HEK293 (cell line): ENCODE results near the gene MED16.

Source experiments
- HOXA7 ChIP-seq: sonication (generic); formaldehyde crosslinking; IDR thresholded peaks from 2 replicates; pipeline ENCODE4 v1.8.1; 2022; ENCODE audit warnings: missing genetic modification reagents, borderline replicate concordance
- IKZF3 ChIP-seq: fragments of 450-650 bp; IDR thresholded peaks from 2 replicates; pipeline ENCODE4 v1.5.0; 2018; ENCODE audit warnings: missing biosample characterization, mild to moderate bottlenecking, missing genetic modification characterization, moderate library complexity
- KLF7 ChIP-seq: fragments of 450-650 bp; formaldehyde crosslinking; IDR thresholded peaks from 2 replicates; pipeline ENCODE4 v1.5.1; 2016; ENCODE audit warnings: missing biosample characterization, missing genetic modification characterization, borderline replicate concordance
- OVOL3 ChIP-seq: fragments of 450-650 bp; formaldehyde crosslinking; IDR thresholded peaks from 2 replicates; pipeline ENCODE4 v1.5.1; 2016; ENCODE audit warnings: missing biosample characterization, missing genetic modification characterization
- PRDM4 ChIP-seq: fragments of 450-650 bp; formaldehyde crosslinking; IDR thresholded peaks from 2 replicates; pipeline ENCODE4 v1.5.1; 2017; ENCODE audit warnings: missing biosample characterization, missing genetic modification characterization
- REST ChIP-seq: fragments of 450-650 bp; formaldehyde crosslinking; IDR thresholded peaks from 2 replicates; pipeline ENCODE4 v1.5.1; 2016; ENCODE audit warnings: missing biosample characterization, missing genetic modification characterization
- SALL2 ChIP-seq: fragments of 450-650 bp; formaldehyde crosslinking; IDR thresholded peaks from 2 replicates; pipeline ENCODE4 v1.5.0; 2017; ENCODE audit warnings: missing biosample characterization, mild to moderate bottlenecking, missing genetic modification characterization, borderline replicate concordance
- ZBTB48 ChIP-seq: fragments of 450-650 bp; formaldehyde crosslinking; IDR thresholded peaks from 2 replicates; pipeline ENCODE4 v1.5.1; 2016; ENCODE audit warnings: missing biosample characterization, missing genetic modification characterization
- ZFP69B ChIP-seq: fragments of 450-650 bp; formaldehyde crosslinking; IDR thresholded peaks from 2 replicates; pipeline ENCODE4 v1.5.1; 2016; ENCODE audit warnings: missing biosample characterization, missing genetic modification characterization
- ZNF114 ChIP-seq: fragments of 450-650 bp; formaldehyde crosslinking; IDR thresholded peaks from 2 replicates; pipeline ENCODE4 v1.5.0; 2017; ENCODE audit warnings: missing biosample characterization, missing genetic modification characterization
- ZNF138 ChIP-seq: fragments of 450-650 bp; formaldehyde crosslinking; IDR thresholded peaks from 2 replicates; pipeline ENCODE4 v1.5.1; 2016; ENCODE audit warnings: missing biosample characterization, missing genetic modification characterization, borderline replicate concordance
- ZNF16 ChIP-seq: fragments of 450-650 bp; formaldehyde crosslinking; IDR thresholded peaks from 2 replicates; pipeline ENCODE4 v1.5.1; 2016; ENCODE audit warnings: low read depth, missing biosample characterization, missing genetic modification characterization
- ZNF18 ChIP-seq: fragments of 450-650 bp; formaldehyde crosslinking; IDR thresholded peaks from 2 replicates; pipeline ENCODE4 v1.5.1; 2016; ENCODE audit warnings: missing biosample characterization, missing genetic modification characterization
- ZNF221 ChIP-seq: fragments of 450-650 bp; formaldehyde crosslinking; IDR thresholded peaks from 2 replicates; pipeline ENCODE4 v1.5.1; 2017; ENCODE audit warnings: missing biosample characterization, missing genetic modification characterization, borderline replicate concordance
- ZNF239 ChIP-seq: fragments of 450-650 bp; formaldehyde crosslinking; IDR thresholded peaks from 2 replicates; pipeline ENCODE4 v1.5.1; 2016; ENCODE audit warnings: missing biosample characterization, missing genetic modification characterization
- ZNF266 ChIP-seq: fragments of 450-650 bp; formaldehyde crosslinking; IDR thresholded peaks from 2 replicates; pipeline ENCODE4 v1.5.1; 2016; ENCODE audit warnings: missing biosample characterization, missing genetic modification characterization, low read depth
- ZNF274 ChIP-seq, 2 experiments: fragments of 200-500 bp in 1 of 2; fragments of 450-650 bp in 1 of 2; sonication (Bioruptor generic) in 1 of 2; formaldehyde crosslinking in 1 of 2; IDR thresholded peaks; 2 replicates each; pipeline versions ENCODE4 v1.5.1 to v1.6.1; 2014 to 2016; ENCODE audit warnings: borderline replicate concordance in 1 of 2, inconsistent platforms in 1 of 2, low read length in 1 of 2, missing biosample characterization in 1 of 2, missing genetic modification characterization in 1 of 2
- ZNF350 ChIP-seq: fragments of 450-650 bp; formaldehyde crosslinking; IDR thresholded peaks from 2 replicates; pipeline ENCODE4 v1.5.0; 2017; ENCODE audit warnings: missing biosample characterization, mild to moderate bottlenecking, missing genetic modification characterization
- ZNF354C ChIP-seq: fragments of 450-650 bp; formaldehyde crosslinking; IDR thresholded peaks from 2 replicates; pipeline ENCODE4 v1.5.1; 2016; ENCODE audit warnings: missing biosample characterization, missing genetic modification characterization, low read depth, borderline replicate concordance
- ZNF404 ChIP-seq: fragments of 450-650 bp; formaldehyde crosslinking; IDR thresholded peaks from 2 replicates; pipeline ENCODE4 v1.5.1; 2017; ENCODE audit warnings: missing biosample characterization, missing genetic modification characterization
- ZNF473 ChIP-seq: fragments of 450-650 bp; formaldehyde crosslinking; IDR thresholded peaks from 2 replicates; pipeline ENCODE4 v1.5.1; 2017; ENCODE audit warnings: missing biosample characterization, missing genetic modification characterization
- ZNF610 ChIP-seq: fragments of 450-650 bp; formaldehyde crosslinking; IDR thresholded peaks from 2 replicates; pipeline ENCODE4 v1.5.1; 2016; ENCODE audit warnings: missing biosample characterization, missing genetic modification characterization, borderline replicate concordance
- ZNF629 ChIP-seq: fragments of 450-650 bp; formaldehyde crosslinking; IDR thresholded peaks from 2 replicates; pipeline ENCODE4 v1.5.1; 2017; ENCODE audit warnings: missing biosample characterization, missing genetic modification characterization
- ZNF664 ChIP-seq: fragments of 450-650 bp; formaldehyde crosslinking; IDR thresholded peaks from 2 replicates; pipeline ENCODE4 v1.5.1; 2016; ENCODE audit warnings: missing biosample characterization, missing genetic modification characterization
- ZNF701 ChIP-seq: fragments of 450-650 bp; formaldehyde crosslinking; IDR thresholded peaks from 2 replicates; pipeline ENCODE4 v1.5.1; 2016; ENCODE audit warnings: missing biosample characterization, missing genetic modification characterization
- ZNF707 ChIP-seq: fragments of 450-650 bp; formaldehyde crosslinking; IDR thresholded peaks from 2 replicates; pipeline ENCODE4 v1.5.1; 2016; ENCODE audit warnings: missing biosample characterization, missing genetic modification characterization
- ZNF776 ChIP-seq: fragments of 450-650 bp; formaldehyde crosslinking; IDR thresholded peaks from 2 replicates; pipeline ENCODE4 v1.5.0; 2017; ENCODE audit warnings: missing biosample characterization, missing genetic modification characterization, borderline replicate concordance
- ZNF843 ChIP-seq: fragments of 450-650 bp; formaldehyde crosslinking; IDR thresholded peaks from 2 replicates; pipeline ENCODE4 v1.5.1; 2016; ENCODE audit warnings: missing biosample characterization, missing genetic modification characterization
- ZSCAN16 ChIP-seq: fragments of 450-650 bp; formaldehyde crosslinking; IDR thresholded peaks from 2 replicates; pipeline ENCODE4 v1.5.1; 2016; ENCODE audit warnings: missing biosample characterization, missing genetic modification characterization

The MED16 gene

GRCh38 chr19:919199-920050 is 26.4 kb upstream of the MED16 start (continued):
- TF ChIP-seq REST (tag by site-specific recombination), result no peak
- TF ChIP-seq ZNF350 (tag by site-specific recombination), result no peak
- no peak for TF ChIP-seq HOXA7 (CRISPR knock-in tag)
- TF ChIP-seq ZSCAN16 (tag by site-specific recombination), result no peak
- no peak for TF ChIP-seq ZNF138 (tag by site-specific recombination)
- no peak for TF ChIP-seq OVOL3 (tag by site-specific recombination)
- no peak for TF ChIP-seq ZNF354C (tag by site-specific recombination)
- no peak for TF ChIP-seq ZNF18
- no peak for TF ChIP-seq ZNF776 (tag by site-specific recombination)
- TF ChIP-seq PRDM4 (tag by site-specific recombination), result no peak
- TF ChIP-seq ZNF473 (tag by site-specific recombination), result no peak
- no peak for TF ChIP-seq ZNF610
- no peak for TF ChIP-seq ZNF16
- TF ChIP-seq ZNF701 (tag by site-specific recombination), result no peak
- TF ChIP-seq ZNF664 (tag by site-specific recombination), result no peak
- no peak; the same call in 1 of the 2 replicates for TF ChIP-seq ZNF629
- no peak for TF ChIP-seq SALL2 (tag by site-specific recombination)
- TF ChIP-seq ZNF707 (tag by site-specific recombination), result no peak
- no peak for TF ChIP-seq ZNF221 (tag by site-specific recombination)
- TF ChIP-seq ZNF114 (tag by site-specific recombination), result no peak
- no peak for TF ChIP-seq ZNF266
- no peak for TF ChIP-seq ZNF404 (tag by site-specific recombination)
- no peak for TF ChIP-seq ZBTB48 (tag by site-specific recombination)
- no peak for TF ChIP-seq KLF7 (tag by site-specific recombination)
- no peak for TF ChIP-seq ZFP69B (tag by site-specific recombination)
- TF ChIP-seq IKZF3 (tag by site-specific recombination), result no peak; the same call in 1 of the 2 replicates
- TF ChIP-seq ZNF843 (tag by site-specific recombination), result no peak
- TF ChIP-seq ZNF274 (IDR thresholded peaks at IDR 0.05; ENCODE audit: low read length), result no peak
- no peak for TF ChIP-seq ZNF274 (tag by site-specific recombination; IDR thresholded peaks at IDR 0.05; ENCODE audit: borderline replicate concordance)
- no peak for TF ChIP-seq ZNF239 (tag by site-specific recombination)
